Measurements from ENCODE around the gene LANCL2.
"Not testable (repeated sequence)": the region's sequence is repeated elsewhere in the genome, so short reads cannot be mapped to it uniquely, and the experiment has no call there.

The LANCL2 gene, protein sequence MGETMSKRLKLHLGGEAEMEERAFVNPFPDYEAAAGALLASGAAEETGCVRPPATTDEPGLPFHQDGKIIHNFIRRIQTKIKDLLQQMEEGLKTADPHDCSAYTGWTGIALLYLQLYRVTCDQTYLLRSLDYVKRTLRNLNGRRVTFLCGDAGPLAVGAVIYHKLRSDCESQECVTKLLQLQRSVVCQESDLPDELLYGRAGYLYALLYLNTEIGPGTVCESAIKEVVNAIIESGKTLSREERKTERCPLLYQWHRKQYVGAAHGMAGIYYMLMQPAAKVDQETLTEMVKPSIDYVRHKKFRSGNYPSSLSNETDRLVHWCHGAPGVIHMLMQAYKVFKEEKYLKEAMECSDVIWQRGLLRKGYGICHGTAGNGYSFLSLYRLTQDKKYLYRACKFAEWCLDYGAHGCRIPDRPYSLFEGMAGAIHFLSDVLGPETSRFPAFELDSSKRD

DNA sequence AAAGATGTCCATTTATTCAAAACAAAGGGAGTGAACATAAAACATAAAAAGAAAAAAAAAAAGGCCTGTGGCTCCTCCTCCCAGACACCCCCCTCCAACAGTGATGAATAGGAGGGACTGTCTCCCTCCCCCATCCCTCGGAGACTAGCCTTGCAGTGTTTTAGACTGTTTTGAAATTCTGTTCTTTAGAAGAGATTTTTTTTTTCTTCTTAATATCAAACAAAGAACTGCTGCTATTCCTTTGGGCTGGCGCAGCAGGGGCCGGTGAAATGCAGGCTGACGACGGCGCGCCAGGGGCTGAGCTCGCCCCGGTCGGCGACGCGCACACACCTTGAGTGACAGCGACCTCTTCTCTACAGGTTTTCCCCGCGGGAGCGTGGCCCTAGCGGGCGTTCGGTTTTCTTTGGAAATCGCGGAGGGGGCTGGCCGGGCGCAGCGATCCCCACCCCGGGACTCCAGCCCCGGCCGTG, at the start of gene LANCL2:
Gene LANCL2 (plus strand): TSS at position 133 of the 470 bp plus-strand sequence. CDS start 689 bp downstream, outside the sequence.
- DNase-seq, result no peak

DNA sequence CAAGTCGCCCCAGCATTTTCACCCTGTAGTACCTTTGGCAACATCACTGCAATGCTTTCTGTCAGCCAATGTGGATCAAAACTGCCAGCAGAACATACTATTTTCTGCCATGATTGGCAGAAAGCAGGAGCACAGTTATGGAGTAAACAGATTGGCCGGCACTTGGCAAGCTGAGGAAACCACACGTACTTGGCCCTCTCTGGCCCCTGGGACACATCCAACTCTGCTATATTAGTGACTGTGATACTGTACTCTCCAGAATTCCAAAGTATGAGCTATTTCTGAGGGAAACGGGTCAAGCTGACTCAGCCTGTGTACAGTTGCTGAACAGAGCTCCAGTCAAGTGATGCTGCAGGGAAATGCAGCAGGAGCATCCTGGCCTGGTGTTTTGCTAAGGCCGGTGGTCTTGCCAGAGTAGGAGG, 39.8 kb upstream of the LANCL2 start:
- no peak for DNase-seq

DNA sequence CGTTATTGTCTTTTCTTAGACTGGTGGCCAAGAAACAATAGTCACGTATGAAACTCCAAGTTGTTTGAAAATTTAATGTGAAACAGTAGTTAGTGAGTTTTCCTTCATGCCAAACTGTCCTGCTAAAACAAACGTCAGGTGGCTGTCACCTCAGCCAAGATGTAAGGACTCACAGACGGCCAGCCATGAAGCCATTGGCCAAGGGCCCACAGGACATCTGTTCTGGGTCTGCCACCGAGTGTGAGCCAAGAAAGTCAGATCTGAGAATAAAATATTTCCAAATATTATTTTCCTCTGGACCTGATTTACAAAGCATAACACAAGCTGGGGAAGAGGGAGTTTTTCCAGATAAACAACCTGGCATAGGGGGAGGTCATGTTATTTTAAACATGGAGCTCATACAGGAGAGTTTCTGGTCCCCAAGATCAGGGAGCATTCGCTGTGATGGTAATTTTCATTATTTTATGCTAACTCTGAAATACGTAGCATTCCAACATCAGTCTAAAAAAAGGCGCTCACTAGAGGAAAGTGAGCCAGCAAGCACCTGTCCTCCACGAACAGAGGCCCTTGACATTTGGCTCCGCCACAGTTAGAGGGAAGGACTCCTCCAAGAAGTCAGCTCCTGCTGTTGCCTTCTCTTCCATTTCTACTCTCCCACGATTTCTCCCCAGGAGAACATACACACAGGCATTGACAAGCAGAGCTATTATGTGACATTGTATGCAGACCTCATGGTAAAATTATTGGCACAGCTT, 38.9 kb upstream of the LANCL2 start:
- DNase-seq, result no peak

DNA sequence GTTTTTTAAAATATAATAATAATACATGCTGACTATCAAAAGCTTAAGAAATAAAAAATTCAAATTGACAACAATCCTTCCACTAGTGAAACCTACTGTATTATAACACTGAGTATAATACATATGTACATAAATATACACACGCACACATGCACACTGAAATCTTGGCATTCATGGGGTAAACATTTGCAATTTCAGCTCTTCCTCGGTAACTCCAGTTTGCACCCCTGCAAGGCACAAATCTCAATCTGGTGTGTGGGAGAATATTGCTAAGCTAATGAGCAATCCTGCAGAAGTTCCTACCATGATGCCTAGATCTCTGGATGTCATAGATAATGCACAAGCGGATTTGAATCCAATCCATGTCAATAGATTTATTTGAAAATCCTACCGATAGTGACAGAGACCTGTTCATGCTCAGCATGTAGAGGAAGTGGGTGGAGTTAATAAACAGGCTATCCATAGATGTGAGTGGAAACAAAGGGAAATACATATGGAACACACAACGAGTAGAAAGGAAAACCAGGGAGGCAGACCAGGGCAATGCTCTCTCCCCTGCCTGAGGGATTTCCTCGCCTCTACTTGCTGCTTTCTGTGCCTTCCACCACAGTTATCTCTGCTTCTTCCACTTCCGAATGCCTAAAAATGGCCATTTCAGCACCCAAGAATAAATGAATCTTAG, 38.1 kb upstream of the LANCL2 start:
- no peak for DNase-seq

DNA sequence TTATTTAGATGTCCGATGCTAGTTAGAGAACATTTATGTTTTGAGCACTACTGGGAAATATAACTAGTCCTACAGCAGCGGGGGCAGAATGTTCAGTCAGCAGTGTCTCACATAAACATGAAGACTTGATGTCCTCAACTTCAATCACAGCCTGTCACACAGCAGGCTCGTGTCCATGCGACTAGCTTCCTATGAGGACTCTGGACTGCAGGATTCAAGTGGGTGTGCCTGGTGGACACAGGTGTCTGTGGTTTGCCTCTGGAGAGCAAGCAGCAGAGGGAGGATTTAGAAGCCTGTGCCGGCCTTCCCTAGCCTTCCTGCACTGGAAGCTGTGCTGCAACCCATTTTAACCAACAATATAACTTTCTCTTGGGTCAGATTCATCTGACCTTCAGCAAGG, 30.0 kb upstream of the LANCL2 start:
- DNase-seq, result no peak

DNA sequence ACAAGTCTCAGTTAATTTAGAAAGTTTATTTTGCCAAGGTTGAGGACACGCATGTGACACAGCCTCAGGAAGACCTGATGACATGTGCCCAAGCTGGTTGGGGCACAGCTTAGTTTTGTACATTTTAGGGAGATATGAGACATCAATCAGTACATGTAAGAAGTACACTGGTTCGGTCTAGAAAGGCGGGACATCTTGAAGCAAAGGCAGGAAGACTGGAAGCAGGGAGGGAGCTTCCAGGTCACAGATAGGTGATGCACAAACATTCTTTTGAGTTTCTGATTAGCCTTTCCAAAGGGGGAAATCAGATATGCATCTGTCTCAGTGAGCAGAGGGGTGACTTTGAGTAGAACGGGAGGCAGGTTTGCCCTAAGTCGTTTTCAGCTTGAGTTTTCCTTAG, 29.4 kb upstream of the LANCL2 start:
- DNase-seq, result no peak

DNA sequence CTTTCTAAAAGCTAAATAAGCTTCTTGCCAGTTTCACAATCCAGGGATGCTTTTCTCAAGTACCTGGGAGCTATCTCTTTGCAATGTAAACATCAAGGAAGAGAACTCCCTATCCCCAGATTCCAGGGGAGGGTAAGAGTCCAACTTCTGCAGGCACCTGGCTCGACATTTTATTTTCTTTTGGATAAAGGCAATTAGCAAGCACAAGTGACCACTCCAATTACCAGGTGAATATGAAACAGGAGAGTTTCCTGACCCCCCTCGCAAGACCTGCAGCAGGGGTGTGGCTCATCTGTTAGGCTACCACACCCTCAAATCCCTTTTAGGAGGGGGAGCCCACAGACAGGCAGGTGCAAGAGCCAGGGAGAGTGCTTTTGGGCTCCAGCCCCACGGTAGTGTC, 28.6 kb upstream of the LANCL2 start:
- no peak for DNase-seq

DNA sequence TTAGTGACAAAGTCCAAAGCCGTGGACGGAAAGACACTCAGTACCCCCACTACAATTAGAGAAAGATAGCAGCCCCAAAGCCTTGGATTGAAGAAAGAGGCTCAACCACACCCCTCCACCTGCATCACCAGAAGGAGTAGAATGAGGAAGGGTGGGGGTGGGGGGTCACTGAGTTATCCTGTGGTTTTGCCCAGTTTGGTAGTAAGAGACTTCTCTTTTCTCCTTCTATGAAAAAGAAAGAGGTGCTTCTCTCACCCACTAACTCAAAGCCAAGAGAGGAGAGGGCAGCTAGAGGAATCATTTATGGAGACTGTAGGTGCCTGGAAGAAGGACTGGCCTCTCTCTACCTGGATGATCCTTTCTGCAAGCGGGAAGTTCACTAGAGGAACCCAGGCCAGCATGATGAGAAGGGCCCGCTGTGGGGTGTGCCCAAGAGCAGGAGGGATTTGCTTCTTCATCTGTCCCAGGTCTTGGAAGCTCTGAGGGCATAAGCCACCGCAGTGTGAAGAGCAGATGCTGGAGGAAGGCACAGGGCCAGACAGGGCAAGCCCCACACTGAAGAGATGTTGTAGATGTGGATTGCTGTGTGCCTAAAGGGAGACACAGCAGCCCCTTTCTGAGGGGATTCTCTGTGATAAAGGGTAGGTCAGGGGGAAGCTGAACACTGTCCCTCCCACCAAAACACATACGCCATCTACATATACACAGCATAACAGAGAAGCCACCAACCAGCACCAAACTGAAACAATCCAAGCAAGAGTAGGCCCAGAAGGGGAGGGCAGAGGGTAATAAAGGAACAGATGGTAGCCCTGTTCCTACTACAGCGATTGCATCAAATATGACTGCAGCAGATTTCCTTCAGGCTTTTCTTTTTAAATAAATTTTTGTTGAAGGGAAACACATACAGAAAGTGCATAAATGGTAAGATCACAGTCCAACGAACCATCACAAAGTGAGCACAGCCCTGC, 25.8 kb upstream of the LANCL2 start:
- no peak for DNase-seq

DNA sequence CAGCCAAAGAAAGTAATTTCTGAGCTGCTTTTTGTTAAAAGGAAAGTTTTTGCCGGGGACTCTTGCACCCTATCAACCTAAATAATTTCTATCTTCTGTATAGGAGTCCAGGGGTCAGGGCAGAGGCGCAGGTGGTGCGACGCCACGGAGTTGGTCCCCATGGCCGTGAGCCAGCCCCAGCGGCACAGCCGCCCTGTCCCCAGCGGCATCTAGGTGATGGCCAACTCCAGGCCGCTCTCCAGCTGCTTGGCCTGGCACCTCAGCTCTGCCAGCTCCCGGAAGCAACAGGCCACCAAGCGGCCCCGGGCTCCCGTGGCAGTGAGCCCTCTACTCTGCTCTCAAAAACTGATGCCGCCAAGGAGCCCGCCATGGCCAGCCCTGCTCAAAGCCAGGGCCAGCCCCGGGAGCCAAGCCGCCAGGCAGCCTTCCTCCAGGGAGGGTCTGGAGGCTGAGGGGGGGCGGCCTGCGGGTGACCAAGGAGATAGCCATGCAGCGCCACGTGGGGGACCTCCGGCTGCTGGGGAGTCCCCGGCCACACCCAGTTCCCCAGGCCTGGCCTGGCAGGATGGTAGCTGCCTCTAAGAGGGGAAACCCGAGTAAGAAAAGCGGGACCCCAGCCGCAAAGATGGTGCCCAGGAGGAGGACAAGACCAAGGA, 22.8 kb upstream of the LANCL2 start:
- no peak for DNase-seq

DNA sequence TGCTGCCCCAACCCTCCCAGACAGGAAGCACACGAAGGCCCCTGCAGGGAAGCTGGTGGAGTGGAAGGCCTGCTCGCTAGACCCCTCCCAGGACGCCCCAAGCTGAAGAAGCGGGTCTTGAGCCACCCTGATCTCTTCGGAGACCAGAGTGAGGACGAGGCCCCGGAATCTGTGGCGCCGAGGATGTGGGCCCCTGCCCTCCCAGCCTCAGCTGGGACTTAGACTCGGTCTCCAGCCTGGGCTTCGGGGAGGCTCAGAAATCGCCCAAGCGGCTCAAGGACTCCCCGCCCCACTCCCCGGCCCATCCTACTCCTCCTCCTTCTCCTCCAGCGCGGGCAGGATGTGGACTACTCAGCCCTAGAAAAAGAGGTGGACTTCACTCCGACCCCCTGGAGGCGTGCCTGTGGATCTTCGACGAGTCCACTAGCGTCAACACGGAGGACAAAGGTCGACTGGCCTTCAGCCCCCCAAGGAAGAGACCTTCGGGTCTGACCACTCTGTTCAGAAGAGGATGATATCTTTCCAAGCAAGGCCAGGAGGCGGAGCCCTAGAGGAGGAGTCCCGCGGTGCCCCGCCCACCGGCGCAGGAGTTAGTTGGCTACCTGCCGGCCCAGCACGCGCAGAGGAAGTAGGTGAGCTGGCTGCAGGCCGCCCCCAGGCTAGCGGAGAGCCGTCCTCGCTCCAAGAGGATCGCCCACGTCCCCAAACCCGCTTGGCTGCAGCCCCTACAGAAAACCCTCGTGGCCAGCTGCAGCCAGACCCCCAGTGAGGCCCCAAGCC, 21.9 kb upstream of the LANCL2 start:
- no peak for DNase-seq

DNA sequence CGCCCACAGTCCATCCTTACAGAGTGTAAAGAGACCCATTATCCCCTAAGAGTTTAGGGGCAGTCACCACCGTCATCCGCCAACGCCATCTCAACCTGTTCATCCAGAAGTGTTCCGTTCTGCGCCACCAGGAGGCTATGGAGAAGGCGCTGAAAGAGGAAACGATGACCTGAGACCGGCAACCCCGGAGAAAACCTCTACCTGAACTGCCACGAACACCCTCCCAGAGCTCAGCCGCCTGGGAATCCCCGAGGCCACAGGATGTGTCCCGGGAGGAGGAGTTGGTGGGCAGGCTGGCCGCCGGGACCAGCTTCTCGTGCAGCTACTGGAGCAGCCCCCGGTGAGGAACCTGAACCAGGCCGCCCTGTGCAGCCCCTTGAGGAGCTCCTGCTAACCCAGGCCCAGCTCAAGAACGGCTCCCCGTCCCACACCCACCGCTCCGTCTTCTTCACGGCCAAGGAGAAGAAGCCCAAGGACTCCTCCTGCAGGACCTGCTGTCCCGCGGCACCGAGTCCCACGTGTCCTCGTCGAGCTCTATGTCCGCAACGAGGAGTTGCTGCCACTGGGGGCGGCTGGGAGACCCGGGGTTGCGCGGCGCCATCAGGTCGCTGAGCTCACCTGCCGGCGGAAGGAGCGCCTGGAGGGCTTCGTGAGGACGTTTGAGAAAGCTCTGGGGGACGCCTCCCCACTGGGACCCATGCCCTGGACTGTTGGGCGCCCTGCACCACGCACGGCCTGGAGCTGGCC, 21.1 kb upstream of the LANCL2 start:
- no peak for DNase-seq

DNA sequence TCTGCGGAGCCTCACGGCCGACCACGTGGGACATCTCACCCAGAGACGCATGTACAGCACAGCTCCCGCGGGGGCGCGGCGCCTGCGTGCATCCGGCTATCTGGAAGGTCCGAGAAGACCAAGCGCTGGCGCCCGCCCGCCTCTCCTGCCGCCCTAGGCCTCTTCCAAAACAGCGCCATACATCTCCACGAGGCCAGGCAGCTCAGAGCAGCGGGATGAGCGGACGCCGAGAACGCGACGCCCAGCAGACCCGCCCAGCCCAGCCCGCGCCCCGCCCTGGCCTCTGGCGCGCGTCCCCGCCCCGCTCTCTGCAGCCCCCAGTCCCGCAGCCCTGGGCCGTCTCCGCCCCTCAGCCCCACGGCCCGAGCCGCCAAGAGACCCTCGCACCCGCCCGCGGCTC, 20.3 kb upstream of the LANCL2 start:
- DNase-seq, result no peak

DNA sequence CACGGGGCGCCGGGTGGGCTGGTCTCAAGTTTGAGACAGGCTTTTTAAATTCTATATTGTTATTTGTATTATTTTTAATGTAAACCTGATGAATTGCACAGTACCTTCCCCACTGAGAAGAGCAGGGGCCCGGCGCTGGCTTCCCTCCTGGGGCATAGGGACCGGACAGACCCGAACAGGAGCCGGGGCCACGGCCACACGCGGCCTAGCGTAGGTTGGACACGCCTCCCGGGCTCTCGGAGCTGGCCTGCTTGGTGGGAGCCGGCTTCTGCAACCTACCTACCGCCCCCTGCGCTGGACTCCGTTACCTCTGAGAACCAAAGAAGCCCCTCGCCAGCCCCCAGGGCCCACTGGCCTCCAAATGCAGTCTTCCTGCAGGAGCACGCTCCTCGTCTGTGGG, 19.8 kb upstream of the LANCL2 start:
- no peak for DNase-seq

DNA sequence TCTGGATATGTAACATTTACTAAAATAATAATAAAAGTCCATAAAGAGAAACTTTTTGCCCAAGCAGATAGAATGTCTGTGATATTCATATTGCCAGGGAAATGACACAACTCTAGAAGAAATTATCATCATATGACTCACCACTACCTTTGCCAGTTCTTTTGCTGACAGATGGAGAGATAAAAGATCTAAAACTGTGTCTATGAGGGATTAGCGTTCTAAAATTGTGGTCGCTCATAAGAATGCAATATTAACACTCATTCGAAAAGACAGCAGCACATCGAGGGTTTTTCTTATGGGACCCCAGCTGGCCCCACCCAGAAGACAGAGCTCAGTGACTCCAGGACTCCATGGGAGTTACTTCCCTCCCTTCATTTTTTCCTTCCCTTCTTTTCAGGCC, 16.6 kb upstream of the LANCL2 start:
- DNase-seq, result no peak

DNA sequence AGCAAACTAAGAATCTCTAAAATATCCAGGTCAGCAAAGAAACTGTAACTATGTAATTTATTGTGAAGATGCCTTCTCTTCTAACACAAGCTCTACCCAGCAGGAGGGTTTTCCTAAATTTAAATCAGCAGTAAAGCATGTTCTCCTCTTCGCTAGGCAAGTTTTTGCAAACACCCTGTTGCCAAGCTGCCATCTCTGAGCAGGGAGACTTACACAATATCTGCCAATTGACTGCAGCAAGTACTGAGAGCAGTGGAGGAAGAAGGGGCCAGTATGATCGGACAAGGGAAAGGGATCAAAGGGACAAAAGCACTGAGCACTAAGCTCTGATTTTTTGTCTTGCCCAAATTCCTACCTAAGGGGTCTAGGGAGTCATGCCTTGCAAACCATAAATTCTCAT, 16.0 kb upstream of the LANCL2 start:
- no peak for DNase-seq

DNA sequence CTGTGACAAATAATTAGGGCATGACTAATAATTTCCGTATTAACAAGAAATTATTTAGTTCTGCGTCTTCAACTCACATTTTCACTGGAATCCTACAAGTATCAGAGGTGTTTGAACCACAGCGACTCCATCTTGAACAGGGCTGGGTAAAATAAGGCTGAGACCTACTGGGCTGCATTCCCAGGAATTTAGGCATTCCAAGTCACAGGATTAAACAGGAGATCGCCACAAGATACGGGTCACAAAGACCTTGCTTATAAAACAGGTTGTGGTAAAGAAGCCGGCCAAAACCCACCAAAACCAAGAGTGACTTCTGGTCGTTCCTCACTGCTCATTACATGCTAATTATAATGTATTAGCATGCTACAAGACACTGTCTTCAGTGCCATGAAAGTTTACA, 14.9 kb upstream of the LANCL2 start:
- no peak for DNase-seq

DNA sequence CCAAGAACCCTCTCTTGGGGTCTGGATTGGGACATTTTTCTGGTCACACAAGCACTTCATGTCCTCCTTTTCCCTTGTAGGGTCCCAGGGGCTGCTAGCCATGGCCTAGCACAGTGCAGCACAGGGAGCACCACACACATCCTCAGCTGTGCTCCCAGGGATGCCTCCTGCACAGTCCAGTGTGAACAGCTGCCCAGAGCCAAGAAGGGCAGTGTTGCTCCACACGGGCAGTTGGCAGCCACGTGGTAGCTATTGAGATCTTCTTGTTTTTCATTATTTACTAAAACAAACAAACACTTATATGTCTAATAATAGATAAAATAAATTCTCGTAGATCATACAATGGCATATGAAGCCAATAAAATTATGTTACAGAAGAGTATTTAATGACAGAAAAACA, 13.9 kb upstream of the LANCL2 start:
- DNase-seq, result no peak

DNA sequence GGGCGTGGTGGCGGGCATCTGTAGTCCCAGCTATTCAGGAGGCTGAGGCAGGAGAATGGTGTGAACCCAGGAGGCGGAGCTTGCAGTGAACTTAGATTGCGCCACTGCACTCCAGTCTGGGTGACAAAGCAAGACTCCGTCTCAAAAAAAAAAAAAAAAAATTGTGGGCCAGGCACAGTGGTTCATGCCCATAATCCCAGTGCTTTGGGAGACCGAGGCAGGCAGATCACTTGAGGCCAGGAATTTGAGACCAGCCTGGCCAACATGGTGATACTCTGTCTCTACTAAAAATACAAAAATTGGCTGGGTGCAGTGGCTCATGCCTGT, 12.2 kb upstream of the LANCL2 start:
- DNase-seq, result not testable (repeated sequence)

DNA sequence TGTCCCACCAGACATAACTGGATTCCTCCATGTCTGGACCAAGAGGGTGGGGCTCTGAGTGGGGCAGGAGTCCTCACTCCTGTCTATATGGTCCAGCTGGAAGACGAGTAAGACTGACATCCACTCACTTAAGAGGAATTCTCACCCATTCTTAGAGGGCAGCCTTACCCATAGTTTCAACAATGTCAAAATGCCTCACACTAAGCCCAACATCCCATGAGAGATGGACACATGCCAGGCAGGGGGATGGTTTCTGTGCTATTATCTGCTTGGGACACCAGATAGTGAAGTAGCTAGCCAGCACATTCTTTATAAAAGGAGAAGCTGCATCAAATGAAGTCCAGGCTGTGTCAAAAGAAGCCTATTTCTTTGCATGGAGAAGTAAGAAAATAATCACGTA, 4.7 kb upstream of the LANCL2 start:
- DNase-seq, result no peak

DNA sequence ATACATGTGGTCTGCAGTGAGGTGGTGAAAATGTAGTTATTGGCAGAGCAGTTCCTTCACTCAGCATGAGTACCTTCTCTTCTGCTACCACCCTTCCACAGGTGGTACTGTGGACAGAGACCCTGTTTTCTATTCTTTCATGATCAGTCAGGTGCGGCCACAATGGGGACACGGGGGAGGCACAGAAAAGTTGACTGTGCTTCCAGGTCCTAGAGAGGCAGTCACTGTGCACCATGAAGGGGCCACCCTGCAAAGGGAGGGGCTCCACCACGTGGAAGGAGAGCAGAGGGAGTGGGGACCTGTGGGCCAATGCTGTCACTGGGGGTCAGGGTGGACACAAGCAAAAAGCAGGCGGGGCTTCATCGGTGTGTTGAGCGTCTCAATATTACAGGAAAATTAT, 3.6 kb upstream of the LANCL2 start:
- no peak for DNase-seq

Measured in kidney glomerular epithelial cell (primary cell).